HUES64 (cell line): ENCODE measurements around the gene KRTAP5-2.

ENCODE experiments used
- H3K27ac ChIP-seq: 2 replicates; pipeline ENCODE4 v1.7.0; 2013; ENCODE audit warnings: low read depth, low read length, inconsistent platforms
- H3K27me3 ChIP-seq: 2 replicates; pipeline ENCODE4 v1.6.1; 2013; ENCODE audit warnings: mild to moderate bottlenecking, low read length; ENCODE audit not compliant: insufficient read depth
- H3K36me3 ChIP-seq: 2 replicates; pipeline ENCODE4 v1.6.1; 2013; ENCODE audit warnings: mild to moderate bottlenecking, low read length; ENCODE audit not compliant: insufficient read depth
- H3K4me1 ChIP-seq: 2 replicates; pipeline ENCODE4 v1.6.1; 2013; ENCODE audit warnings: mild to moderate bottlenecking, low read length, moderate library complexity; ENCODE audit not compliant: insufficient read depth
- H3K4me3 ChIP-seq: 2 replicates; pipeline ENCODE4 v1.5.1; 2013; ENCODE audit warnings: mild to moderate bottlenecking, low read length, moderate library complexity
- H3K9ac ChIP-seq: 2 replicates; pipeline ENCODE4 v1.6.1; 2013; ENCODE audit warnings: mild to moderate bottlenecking, low read depth, low read length
- H3K9me3 ChIP-seq: 2 replicates; pipeline ENCODE4 v1.6.1; 2013; ENCODE audit warnings: low read depth, low read length; ENCODE audit not compliant: insufficient read depth
- WGBS: fragments of 150-250, 120-280 bp; methylation state at CpG from one replicate; pipeline ENCODE4 v1.1.7; 2013; ENCODE audit warnings: missing lambda C conversion rate; 5-methylcytosine and 5-hydroxymethylcytosine counted together

Gene KRTAP5-2

GRCh38 chr11:1559111-1559951 is 38.8 kb downstream of the KRTAP5-2 start:
- Histone ChIP-seq H3K27me3 (peaks cover 31% of the 10 kb centered on the region), H3K4me3 (no peak overlapping the region), H3K9ac (no peak overlapping the region), H3K27ac (no peak overlapping the region), H3K36me3 (no peaks in the 10 kb centered on the region), H3K9me3 (no peaks in the 10 kb centered on the region), H3K4me1 (peaks cover 19% of the 10 kb centered on the region)
- WGBS = 62% methylated on average over 29 of the region's 29 CpGs

GRCh38 chr11:1558775-1559110 is 39.4 kb downstream of the KRTAP5-2 start:
- Histone ChIP-seq H3K27me3 (peaks cover 34% of the 10 kb centered on the region), H3K9me3 (no peaks in the 10 kb centered on the region), H3K27ac (no peak overlapping the region), H3K36me3 (no peaks in the 10 kb centered on the region), H3K4me3 (no peak overlapping the region), H3K4me1 (peaks cover 19% of the 10 kb centered on the region), H3K9ac (no peak overlapping the region)
- WGBS = 74% methylated on average over 12 of the region's 12 CpGs

- Histone ChIP-seq H3K9me3 (no peaks in the 10 kb centered on the region), H3K9ac (no peak overlapping the region), H3K36me3 (no peaks in the 10 kb centered on the region), H3K27me3 (peaks cover 37% of the 10 kb centered on the region), H3K4me3 (no peak overlapping the region), H3K4me1 (peaks cover 19% of the 10 kb centered on the region), H3K27ac (no peak overlapping the region)
- 76% methylated on average over 29 of the region's 29 CpGs for WGBS
Observed at GRCh38 chr11:1557904-1558774, 40.0 kb downstream of the KRTAP5-2 start.

GRCh38 chr11:1557051-1557884 is 40.8 kb downstream of the KRTAP5-2 start:
- no peak overlapping the region for H3K9ac ChIP-seq
- H3K27me3 ChIP-seq = peaks cover 42% of the 10 kb centered on the region
- no peak overlapping the region for H3K27ac ChIP-seq
- H3K36me3 ChIP-seq = no peaks in the 10 kb centered on the region
- no peaks in the 10 kb centered on the region for H3K9me3 ChIP-seq
- H3K4me3 ChIP-seq = no peak overlapping the region
- WGBS = 91% methylated on average over 74 of the region's 74 CpGs
- H3K4me1 ChIP-seq = peaks cover 19% of the 10 kb centered on the region

- H3K4me3 ChIP-seq = no peak overlapping the region; the same call in 1 of the 2 replicates
- no peaks in the 10 kb centered on the region for H3K36me3 ChIP-seq
- H3K27me3 ChIP-seq = peaks cover 44% of the 10 kb centered on the region
- H3K9me3 ChIP-seq = no peaks in the 10 kb centered on the region
- no peak overlapping the region for H3K27ac ChIP-seq
- WGBS = 71% methylated on average over 63 of the region's 63 CpGs
- no peak overlapping the region for H3K9ac ChIP-seq
- H3K4me1 ChIP-seq = peaks cover 19% of the 10 kb centered on the region
Observed at GRCh38 chr11:1556278-1556902, 41.7 kb downstream of the KRTAP5-2 start.

- Histone ChIP-seq H3K9ac (no peak overlapping the region), H3K4me3 (no peak overlapping the region), H3K27me3 (peaks cover 44% of the 10 kb centered on the region), H3K36me3 (no peaks in the 10 kb centered on the region), H3K9me3 (no peaks in the 10 kb centered on the region), H3K27ac (no peak overlapping the region), H3K4me1 (peaks cover 19% of the 10 kb centered on the region)
- WGBS = 54% methylated on average over 9 of the region's 9 CpGs
Observed at GRCh38 chr11:1555713-1556153, 42.4 kb downstream of the KRTAP5-2 start.

GRCh38 chr11:1554981-1555712 is 42.9 kb downstream of the KRTAP5-2 start:
- Histone ChIP-seq H3K4me1 (peaks cover 19% of the 10 kb centered on the region), H3K27me3 (peaks cover 46% of the 10 kb centered on the region), H3K36me3 (no peaks in the 10 kb centered on the region), H3K9me3 (no peaks in the 10 kb centered on the region), H3K27ac (no peak overlapping the region), H3K4me3 (no peak overlapping the region), H3K9ac (no peak overlapping the region)
- 87% methylated on average over 13 of the region's 13 CpGs for WGBS

GRCh38 chr11:1553808-1554594 is 44.1 kb downstream of the KRTAP5-2 start:
- H3K4me1 ChIP-seq = peaks cover 11% of the 10 kb centered on the region
- H3K4me3 ChIP-seq = no peak overlapping the region
- H3K9ac ChIP-seq = no peak overlapping the region
- peaks cover 57% of the 10 kb centered on the region for H3K27me3 ChIP-seq
- WGBS = 58% methylated on average over 17 of the region's 20 CpGs
- H3K36me3 ChIP-seq = no peaks in the 10 kb centered on the region
- H3K9me3 ChIP-seq = no peaks in the 10 kb centered on the region
- no peak overlapping the region for H3K27ac ChIP-seq

GRCh38 chr11:1549338-1550330 is 48.5 kb downstream of the KRTAP5-2 start:
- 79% methylated on average over 13 of the region's 13 CpGs for WGBS
- Histone ChIP-seq H3K27me3 (peaks cover 70% of the 10 kb centered on the region), H3K27ac (no peak overlapping the region)

More at GRCh38 chr11:1549338-1550330, 48.5 kb downstream of the KRTAP5-2 start:
- no peak overlapping the region for H3K4me3 ChIP-seq
- no peaks in the 10 kb centered on the region for H3K9me3 ChIP-seq
- H3K36me3 ChIP-seq = no peaks in the 10 kb centered on the region
- no peaks in the 10 kb centered on the region; the same call in 1 of the 2 replicates for H3K4me1 ChIP-seq
- H3K9ac ChIP-seq = no peak overlapping the region
